Upper lobe of left lung (tissue), 6 donors: ENCODE data around the gene AHCYL2. TPM values are rescaled to one million over a fixed set of nuclear protein-coding genes. Genes with fewer than 3 reads are reported as not detected.

Experiments
- ATAC-seq, 2 donors: fragments of 200-7000 bp; cut with Tn5 transposase; one replicate each; pipeline ENCODE4 v1.9.1; 2022; ENCODE audit warnings: mild to moderate bottlenecking in 2 of 2, moderate library complexity in 2 of 2; ENCODE audit not compliant: low FRiP score in 2 of 2
- DNase-seq, 2 donors: peaks; one replicate each; pipeline ENCODE4 v3.0.0-alpha.2; 2019 to 2020
- H3K27ac ChIP-seq, 4 donors: fragments of 200-600 bp; sonication (generic); one replicate each; pipeline ENCODE4 v1.5.1; 2016 to 2019
- H3K27me3 ChIP-seq, 4 donors: fragments of 200-600 bp; sonication (generic); one replicate each; pipeline ENCODE4 v1.5.1; 2017 to 2019
- H3K36me3 ChIP-seq, 4 donors: fragments of 200-600 bp; sonication (generic); one replicate each; pipeline ENCODE4 v1.5.1; 2016 to 2019
- H3K4me1 ChIP-seq, 4 donors: fragments of 200-600 bp; sonication (generic); one replicate each; pipeline ENCODE4 v1.5.1; 2018 to 2019
- H3K4me3 ChIP-seq, 4 donors: fragments of 200-600 bp; sonication (generic); one replicate each; pipeline ENCODE4 v1.5.1; 2017 to 2019; ENCODE audit warnings: mild to moderate bottlenecking in 2 of 4, moderate library complexity in 1 of 4
- H3K9me3 ChIP-seq, 4 donors: fragments of 200-600 bp; sonication (generic); one replicate each; pipeline ENCODE4 v1.5.1; 2018 to 2019
- CTCF ChIP-seq, 6 experiments: fragments of 450-650 bp in 4 of 6; fragments of 200-600 bp in 2 of 6; sonication (generic) in 2 of 6; IDR thresholded peaks; one replicate each; pipeline ENCODE4 v1.5.1; 2016 to 2019; ENCODE audit warnings: antibody characterized with exemption in 6 of 6
- EP300 ChIP-seq, 4 donors: sonication (generic); formaldehyde crosslinking; IDR thresholded peaks; one replicate each; pipeline ENCODE4 v1.5.1; 2017; ENCODE audit warnings: antibody characterized with exemption in 4 of 4, control low read depth in 2 of 4
- POLR2A ChIP-seq, 4 donors: fragments of 450-650 bp; IDR thresholded peaks; one replicate each; pipeline ENCODE4 v1.5.1; 2016 to 2017; ENCODE audit warnings: antibody characterized with exemption in 4 of 4, mild to moderate bottlenecking in 2 of 4
- POLR2AphosphoS5 ChIP-seq, 2 donors: sonication (generic); formaldehyde crosslinking; IDR thresholded peaks; one replicate each; pipeline ENCODE4 v1.5.1; 2017; ENCODE audit warnings: antibody characterized with exemption in 2 of 2
- WGBS, 2 donors: methylation state at CpG; one replicate each; pipeline ENCODE4 v1.1.5; 2017 to 2018; 5-methylcytosine and 5-hydroxymethylcytosine counted together
- total RNA-seq, 6 donors: library from RNA; depleted of rRNA in 4 of 6; stranded (reverse); fragments of >200 nt in 4 of 6; gene quantifications; one replicate each; pipeline versions ENCODE4 v1.1.0 to v1.2.1, GENCODE V29; 2016 to 2021
- donor health status: DM: no; HTN: no; CAD: no; lungs with moderate emphysema.
- donor health status: DM: no; HTN: yes; CAD: no; lungs with severe emphysema.

AHCYL2 gene
- total RNA-seq, 6 donors from 2014 or later = 41.9 to 197 (median 110) TPM

- no peak for TF ChIP-seq CTCF (IDR thresholded peaks at IDR 0.05)
- TF ChIP-seq EP300 (IDR thresholded peaks at IDR 0.05) = no peak
- TF ChIP-seq POLR2AphosphoS5 (IDR thresholded peaks at IDR 0.05) = no peak
- no peak for TF ChIP-seq POLR2A (IDR thresholded peaks at IDR 0.05)
- H3K4me1 ChIP-seq = no peaks in the 10 kb centered on the region
- no peak for ATAC-seq
- no peak overlapping the region for H3K4me3 ChIP-seq
- H3K36me3 ChIP-seq = peaks cover 3 to 46% (median 7%) of the 10 kb centered on the region in 4 donors
- H3K27ac ChIP-seq = no peak overlapping the region
- 99 to 100% methylated on average over 3 to 4 of the region's 4 CpGs for WGBS, 2 donors
- DNase-seq = no peak
- no peaks in the 10 kb centered on the region for H3K27me3 ChIP-seq
- H3K9me3 ChIP-seq = no peaks in the 10 kb centered on the region
These were observed 197.9 kb downstream of the AHCYL2 start for GRCh38 chr7:129422727-129423126.

GRCh38 chr7:129423700-129424410 lies 199.0 kb downstream of the AHCYL2 start:
- no peaks in the 10 kb centered on the region for H3K4me1 ChIP-seq
- DNase-seq (no peak), ATAC-seq (no peak)
- 98 to 100% methylated on average over 2 of the region's 2 CpGs for whole genome bisulfite sequencing, 2 donors
- TF ChIP-seq POLR2AphosphoS5 (IDR thresholded peaks at IDR 0.05) (no peak), CTCF (IDR thresholded peaks at IDR 0.05) (no peak), POLR2A (IDR thresholded peaks at IDR 0.05) (no peak), EP300 (IDR thresholded peaks at IDR 0.05) (no peak)
- no peaks in the 10 kb centered on the region for H3K27me3 ChIP-seq
- no peak overlapping the region for H3K4me3 ChIP-seq
- H3K36me3 ChIP-seq = peaks cover 3 to 47% (median 7%) of the 10 kb centered on the region in 4 donors
- H3K27ac ChIP-seq = no peak overlapping the region
- H3K9me3 ChIP-seq = no peaks in the 10 kb centered on the region

GRCh38 chr7:129426482-129426881 lies 201.7 kb downstream of the AHCYL2 start:
- no peak overlapping the region for H3K27ac ChIP-seq
- H3K9me3 ChIP-seq = no peaks in the 10 kb centered on the region
- TF ChIP-seq EP300 (IDR thresholded peaks at IDR 0.05) (no peak), POLR2AphosphoS5 (IDR thresholded peaks at IDR 0.05) (no peak), CTCF (IDR thresholded peaks at IDR 0.05) (no peak), POLR2A (IDR thresholded peaks at IDR 0.05) (no peak)
- H3K36me3 ChIP-seq = peaks cover 3 to 47% (median 7%) of the 10 kb centered on the region in 4 donors
- no peak for DNase-seq
- no peak overlapping the region for H3K4me3 ChIP-seq
- H3K4me1 ChIP-seq = no peaks in the 10 kb centered on the region
- no peaks in the 10 kb centered on the region for H3K27me3 ChIP-seq
- ATAC-seq = no peak

GRCh38 chr7:129427526-129428045 lies 202.8 kb downstream of the AHCYL2 start:
- DNase-seq (no peak), ATAC-seq (no peak)
- Histone ChIP-seq H3K36me3 (peaks cover 3 to 43% (median 7%) of the 10 kb centered on the region in 4 donors), H3K27me3 (no peaks in the 10 kb centered on the region), H3K9me3 (no peaks in the 10 kb centered on the region), H3K27ac (no peak overlapping the region), H3K4me3 (no peak overlapping the region), H3K4me1 (no peaks in the 10 kb centered on the region)
- TF ChIP-seq POLR2A (IDR thresholded peaks at IDR 0.05) (no peak), POLR2AphosphoS5 (IDR thresholded peaks at IDR 0.05) (no peak), CTCF (IDR thresholded peaks at IDR 0.05) (no peak), EP300 (IDR thresholded peaks at IDR 0.05) (no peak)
- 17 to 23% methylated on average over 2 of the region's 2 CpGs for WGBS, 2 donors
